NT2/D1 (cell line): Measurements from ENCODE around the gene RNF151.

ENCODE experiments used
- SUZ12 ChIP-seq: IDR thresholded peaks from 2 replicates; pipeline ENCODE4 v1.6.1; 2011; ENCODE audit not compliant: insufficient read length, insufficient read depth; ENCODE audit errors: extremely low read depth
- ZNF274 ChIP-seq: IDR thresholded peaks from 2 replicates; pipeline ENCODE4 v1.6.1; 2011; ENCODE audit warnings: mild to moderate bottlenecking, low read depth, low read length

DNA sequence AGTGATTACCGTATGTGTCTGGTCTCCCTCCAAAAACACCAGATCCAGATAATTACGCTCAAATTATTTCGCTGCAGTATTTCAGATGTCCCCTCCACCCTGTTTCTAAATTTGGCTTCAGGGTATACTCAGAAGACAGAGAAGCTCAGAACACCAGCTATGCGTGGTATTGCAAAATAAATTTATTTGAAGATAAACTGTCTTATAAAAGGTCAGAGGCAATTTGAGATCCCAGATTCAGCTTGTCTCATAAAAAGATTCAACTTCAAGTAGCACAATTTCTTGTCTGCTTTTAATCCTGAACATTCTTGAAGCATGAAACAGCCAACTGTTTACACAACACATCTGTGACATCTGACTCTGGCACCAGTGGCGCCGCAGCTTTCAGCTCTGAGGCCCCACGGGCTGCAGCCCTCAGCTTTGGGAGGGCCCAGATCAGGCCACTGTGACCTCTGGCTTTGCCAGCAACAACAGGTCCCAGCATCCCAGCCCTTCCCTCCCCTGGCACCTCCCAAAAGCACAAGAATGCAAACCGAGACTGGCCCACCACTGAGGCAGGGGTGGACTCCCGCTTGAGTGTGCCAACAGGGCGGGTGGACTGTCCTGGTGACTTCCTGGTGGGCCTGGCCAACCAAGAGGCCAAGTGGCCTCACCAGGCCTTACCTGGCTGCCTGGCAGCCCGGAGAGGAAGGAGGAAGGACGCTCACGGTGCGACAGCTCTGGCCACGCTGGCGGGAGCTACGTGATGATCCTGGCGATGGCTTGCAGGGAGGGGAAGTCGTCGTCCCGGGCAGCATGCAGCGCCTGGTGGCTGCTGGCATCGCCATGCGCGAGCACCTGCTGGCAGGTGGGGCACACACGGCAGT, 31.1 kb downstream of the RNF151 start:
- no peak for TF ChIP-seq ZNF274
- no peak for TF ChIP-seq SUZ12
